SU-DHL-6 (cell line): ENCODE measurements around the gene TACC3.

Experiments used
- H2AFZ ChIP-seq: fragments of 200-600 bp; sonication (generic); 2 replicates; pipeline ENCODE4 v1.6.1; 2014; ENCODE audit warnings: low read depth, mild to moderate bottlenecking, moderate library complexity, mixed read lengths, antibody characterized with exemption, low read length; ENCODE audit not compliant: severe bottlenecking
- H3F3A ChIP-seq: fragments of 200-600 bp; shearing (Covaris generic); 2 replicates; pipeline ENCODE4 v1.6.0; 2016; ENCODE audit warnings: antibody characterized with exemption, mild to moderate bottlenecking; ENCODE audit not compliant: insufficient read depth
- H3K27ac ChIP-seq: fragments of 200-600 bp; sonication (generic); 2 replicates; pipeline ENCODE4 v1.5.1; 2016; ENCODE audit warnings: low read depth, mild to moderate bottlenecking, low read length, moderate library complexity, mixed read lengths
- H3K27me3 ChIP-seq: fragments of 200-600 bp; sonication (generic), shearing (Covaris generic); 2 replicates; pipeline ENCODE4 v1.6.0; 2014; ENCODE audit warnings: mild to moderate bottlenecking, low read length
- H3K36me3 ChIP-seq: fragments of 200-600 bp; sonication (generic); 2 replicates; pipeline ENCODE4 v1.6.1; 2014; ENCODE audit warnings: mild to moderate bottlenecking, low read length, mixed read lengths
- H3K4me2 ChIP-seq: fragments of 300-600, 200-600 bp; shearing (Covaris generic), sonication (generic); 2 replicates; pipeline ENCODE4 v1.6.0; 2014; ENCODE audit warnings: low read length, low read depth, mild to moderate bottlenecking; ENCODE audit not compliant: poor library complexity, severe bottlenecking
- H3K4me3 ChIP-seq: fragments of 200-600 bp; sonication (generic); 2 replicates; pipeline ENCODE4 v1.5.1; 2014; ENCODE audit warnings: antibody characterized with exemption, low read length, mild to moderate bottlenecking, mixed read lengths; ENCODE audit not compliant: insufficient read depth, poor library complexity, severe bottlenecking
- H3K79me2 ChIP-seq: fragments of 200-600 bp; sonication (generic); 2 replicates; pipeline ENCODE4 v1.6.1; 2014; ENCODE audit warnings: mild to moderate bottlenecking, low read length, moderate library complexity; ENCODE audit not compliant: insufficient read depth
- H3K9ac ChIP-seq: fragments of 200-600 bp; sonication (generic); 2 replicates; pipeline ENCODE4 v1.7.0; 2014; ENCODE audit warnings: mild to moderate bottlenecking, low read length
- H3K9me2 ChIP-seq: fragments of 200-600 bp; sonication (generic); replicated peaks from 2 replicates; pipeline ENCODE4 v1.6.1; 2014; ENCODE audit warnings: low read length; ENCODE audit not compliant: insufficient read depth
- H3K9me3 ChIP-seq: fragments of 200-600 bp; sonication (generic); 2 replicates; pipeline ENCODE4 v1.6.1; 2014; ENCODE audit warnings: low read length, mixed read lengths; ENCODE audit not compliant: insufficient read depth
- H4K20me1 ChIP-seq: fragments of 200-600 bp; sonication (generic); 2 replicates; pipeline ENCODE4 v1.6.1; 2014; ENCODE audit warnings: low read depth, mild to moderate bottlenecking, antibody characterized with exemption, low read length, moderate library complexity, mixed read lengths
- CTCF ChIP-seq: fragments of 200-600 bp; sonication (generic); IDR thresholded peaks from one replicate; pipeline ENCODE4 v1.5.1; 2017; ENCODE audit warnings: antibody characterized with exemption, mild to moderate bottlenecking, low read length, moderate library complexity; ENCODE audit not compliant: insufficient read depth, poor library complexity, severe bottlenecking
- EZH2phosphoT487 ChIP-seq: fragments of 200-600 bp; sonication (generic), shearing (Covaris generic); conservative IDR thresholded peaks from 2 replicates; pipeline ENCODE4 v1.6.1; 2018; ENCODE audit warnings: mild to moderate bottlenecking, antibody characterized with exemption, low read length, moderate library complexity, mixed read lengths

TACC3 gene

GRCh38 chr4:1755297-1755696, 34.0 kb downstream of the TACC3 start:
- H2AFZ ChIP-seq = no peak overlapping the region
- no peaks in the 10 kb centered on the region for H3K9me3 ChIP-seq
- no peaks in the 10 kb centered on the region for H3K9me2 ChIP-seq
- no peak overlapping the region for H3K9ac ChIP-seq
- H3K79me2 ChIP-seq = no peaks in the 10 kb centered on the region
- H3K27me3 ChIP-seq = no peaks in the 10 kb centered on the region
- no peaks in the 10 kb centered on the region for H4K20me1 ChIP-seq
- no peak overlapping the region for H3K4me2 ChIP-seq
- H3K4me3 ChIP-seq = no peak overlapping the region
- TF ChIP-seq EZH2phosphoT487 (no peak), CTCF (no peak)
- H3K36me3 ChIP-seq = no peaks in the 10 kb centered on the region
- no peak overlapping the region for H3K27ac ChIP-seq
- H3F3A ChIP-seq = no peaks in the 10 kb centered on the region

GRCh38 chr4:1756079-1756478, 34.8 kb downstream of the TACC3 start:
- no peaks in the 10 kb centered on the region for H4K20me1 ChIP-seq
- H3K36me3 ChIP-seq = no peaks in the 10 kb centered on the region
- H3K79me2 ChIP-seq = no peaks in the 10 kb centered on the region
- no peaks in the 10 kb centered on the region for H3K9me3 ChIP-seq
- H3K4me2 ChIP-seq = no peak overlapping the region
- H3K27ac ChIP-seq = no peak overlapping the region
- no peak for TF ChIP-seq CTCF
- TF ChIP-seq EZH2phosphoT487 = no peak
- no peaks in the 10 kb centered on the region for H3K9me2 ChIP-seq
- H3F3A ChIP-seq = no peaks in the 10 kb centered on the region
- H3K27me3 ChIP-seq = no peaks in the 10 kb centered on the region
- no peak overlapping the region for H3K4me3 ChIP-seq
- no peak overlapping the region for H3K9ac ChIP-seq
- no peak overlapping the region for H2AFZ ChIP-seq

GRCh38 chr4:1756893-1757779, 35.8 kb downstream of the TACC3 start:
- no peak overlapping the region for H2AFZ ChIP-seq
- no peaks in the 10 kb centered on the region for H3K79me2 ChIP-seq
- no peaks in the 10 kb centered on the region for H3K9me2 ChIP-seq
- no peak overlapping the region for H3K4me2 ChIP-seq
- TF ChIP-seq CTCF (no peak), EZH2phosphoT487 (no peak)
- H3F3A ChIP-seq = no peaks in the 10 kb centered on the region
- H4K20me1 ChIP-seq = no peaks in the 10 kb centered on the region
- no peak overlapping the region for H3K4me3 ChIP-seq
- H3K9ac ChIP-seq = no peak overlapping the region
- no peaks in the 10 kb centered on the region for H3K9me3 ChIP-seq
- no peaks in the 10 kb centered on the region for H3K36me3 ChIP-seq
- H3K27me3 ChIP-seq = no peaks in the 10 kb centered on the region
- H3K27ac ChIP-seq = no peak overlapping the region
